H54 (cell line): Measurements from ENCODE around the gene CALR.
A peak's percentile ranks its signal among the peaks of the same experiment; 100 is the strongest.
"Not testable (repeated sequence)": the region's sequence is repeated elsewhere in the genome, so short reads cannot be mapped to it uniquely, and the experiment has no call there.

Source experiments
- DNase-seq: peaks from one replicate; pipeline ENCODE4 v3.0.0; 2011; ENCODE audit warnings: low spot score, mixed read lengths; ENCODE audit not compliant: insufficient read length
- FAIRE-seq: peaks from 3 replicates; lab custom pipeline; 2011; peaks lifted over from hg19 to GRCh38; lab: Jason Lieb, UNC
- POLR2A ChIP-seq: IDR thresholded peaks from 2 replicates; pipeline ENCODE4 v1.6.1; 2011; ENCODE audit warnings: low read depth, mild to moderate bottlenecking, low read length

The CALR gene

DNA sequence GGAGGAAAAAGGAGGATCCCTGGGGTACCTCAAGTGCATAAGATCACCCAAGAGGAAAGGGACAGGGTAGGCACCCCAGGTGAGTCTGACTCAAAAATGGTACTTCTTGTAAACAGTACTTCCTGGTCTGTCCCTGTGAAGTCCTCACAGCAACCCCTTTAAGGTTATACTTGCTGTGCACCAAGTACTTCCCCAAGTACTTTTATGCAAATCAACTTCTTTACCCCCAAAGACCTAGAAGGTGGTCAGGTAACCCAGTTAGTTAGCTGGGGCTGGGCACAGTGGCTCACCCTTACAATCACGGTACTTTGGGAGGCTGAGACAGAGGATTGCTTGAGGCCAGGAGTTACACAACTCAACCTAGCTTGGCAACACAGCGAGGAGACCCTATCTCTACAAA, 2.5 kb downstream of the CALR start:
- no peak for TF ChIP-seq POLR2A
- no peak for FAIRE-seq
- no peak for DNase-seq

DNA sequence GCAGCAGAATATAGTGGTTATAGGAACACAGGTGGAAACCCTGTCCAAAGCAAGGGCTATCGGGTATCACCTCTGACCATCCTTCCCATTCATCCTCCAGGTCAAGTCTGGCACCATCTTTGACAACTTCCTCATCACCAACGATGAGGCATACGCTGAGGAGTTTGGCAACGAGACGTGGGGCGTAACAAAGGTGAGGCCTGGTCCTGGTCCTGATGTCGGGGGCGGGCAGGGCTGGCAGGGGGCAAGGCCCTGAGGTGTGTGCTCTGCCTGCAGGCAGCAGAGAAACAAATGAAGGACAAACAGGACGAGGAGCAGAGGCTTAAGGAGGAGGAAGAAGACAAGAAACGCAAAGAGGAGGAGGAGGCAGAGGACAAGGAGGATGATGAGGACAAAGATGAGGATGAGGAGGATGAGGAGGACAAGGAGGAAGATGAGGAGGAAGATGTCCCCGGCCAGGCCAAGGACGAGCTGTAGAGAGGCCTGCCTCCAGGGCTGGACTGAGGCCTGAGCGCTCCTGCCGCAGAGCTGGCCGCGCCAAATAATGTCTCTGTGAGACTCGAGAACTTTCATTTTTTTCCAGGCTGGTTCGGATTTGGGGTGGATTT, 5.1 kb downstream of the CALR start:
- TF ChIP-seq POLR2A = no peak
- FAIRE-seq = no peak
- no peak for DNase-seq

DNA sequence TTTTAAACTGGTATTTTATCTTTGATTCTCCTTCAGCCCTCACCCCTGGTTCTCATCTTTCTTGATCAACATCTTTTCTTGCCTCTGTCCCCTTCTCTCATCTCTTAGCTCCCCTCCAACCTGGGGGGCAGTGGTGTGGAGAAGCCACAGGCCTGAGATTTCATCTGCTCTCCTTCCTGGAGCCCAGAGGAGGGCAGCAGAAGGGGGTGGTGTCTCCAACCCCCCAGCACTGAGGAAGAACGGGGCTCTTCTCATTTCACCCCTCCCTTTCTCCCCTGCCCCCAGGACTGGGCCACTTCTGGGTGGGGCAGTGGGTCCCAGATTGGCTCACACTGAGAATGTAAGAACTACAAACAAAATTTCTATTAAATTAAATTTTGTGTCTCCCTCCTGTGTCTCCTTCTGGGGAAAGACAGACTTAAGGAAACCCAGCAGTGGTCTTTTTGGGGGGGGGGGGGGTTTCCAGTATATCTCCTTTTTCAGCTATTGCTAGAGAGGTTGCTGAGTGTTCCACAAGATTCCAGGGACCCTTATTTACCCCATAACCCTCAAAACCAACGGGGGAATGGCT, 5.8 kb downstream of the CALR start:
- TF ChIP-seq POLR2A = no peak
- no peak for FAIRE-seq
- no peak for DNase-seq

DNA sequence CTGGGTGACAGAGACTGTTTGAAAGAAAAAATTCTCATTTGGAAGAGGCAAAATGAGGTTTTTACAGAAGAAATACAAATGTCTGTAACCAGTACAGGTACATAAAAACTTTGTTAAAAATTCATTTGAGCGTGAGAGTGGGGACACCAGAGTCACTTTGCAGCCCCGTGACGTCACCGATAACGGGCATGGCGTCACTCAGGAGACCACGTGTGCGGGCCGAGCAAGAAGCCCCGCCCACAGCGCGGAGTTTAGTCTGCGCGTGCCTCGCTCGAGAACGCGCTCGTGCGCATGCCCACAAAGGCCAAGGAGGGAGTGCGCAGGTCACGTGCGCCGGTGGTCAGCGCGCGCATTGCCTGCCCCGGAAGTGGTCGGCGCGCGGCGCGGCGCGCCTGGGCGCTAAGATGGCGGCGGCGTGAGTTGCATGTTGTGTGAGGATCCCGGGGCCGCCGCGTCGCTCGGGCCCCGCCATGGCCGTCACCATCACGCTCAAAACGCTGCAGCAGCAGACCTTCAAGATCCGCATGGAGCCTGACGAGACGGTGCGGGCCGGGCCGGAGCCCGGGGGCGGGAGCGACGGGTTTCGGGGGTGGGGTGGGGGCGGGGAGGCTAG, 7.2 kb downstream of the CALR start, which contains the start of gene RAD23A:
Gene RAD23A (plus strand): TSS at position 384 of the 613 bp plus-strand sequence. CDS start 87 bp downstream, at position 471.
- TF ChIP-seq POLR2A = peak; percentile 88
- FAIRE-seq (peak; percentile 27), DNase-seq (peak; percentile 81)

DNA sequence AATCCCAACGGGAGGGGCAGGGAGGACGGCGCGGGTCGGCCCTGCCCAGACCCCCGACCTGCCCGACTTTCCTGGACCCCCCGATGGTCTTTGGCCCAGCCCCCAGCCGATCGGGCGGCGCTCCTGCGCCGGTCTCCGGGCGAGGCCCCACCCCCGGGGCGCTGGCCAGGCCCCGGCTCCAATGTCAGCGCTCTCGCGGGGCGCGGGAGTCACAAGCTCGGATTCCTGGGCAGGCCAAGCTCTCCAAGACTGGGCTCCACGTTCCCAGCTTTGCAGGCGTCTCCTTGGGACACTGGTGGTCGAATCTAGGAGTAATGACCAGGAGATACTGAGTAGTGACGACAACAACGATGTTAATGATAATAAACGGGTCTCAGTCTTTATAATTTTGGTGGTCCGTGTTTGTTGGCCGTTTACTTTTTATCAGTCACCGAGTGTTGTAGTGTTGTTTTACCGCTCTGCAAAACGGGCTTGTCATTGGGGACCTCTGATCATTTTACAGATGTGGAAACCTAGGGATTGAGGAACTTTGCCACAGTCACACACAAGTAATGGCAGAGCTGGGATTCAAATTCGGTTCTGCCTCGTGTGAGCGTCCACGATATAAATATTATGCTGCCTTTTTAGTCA, 7.8 kb downstream of the CALR start:
- peak; percentile 41; the same call in 1 of the 2 replicates for TF ChIP-seq POLR2A
- FAIRE-seq (no peak), DNase-seq (no peak)

DNA sequence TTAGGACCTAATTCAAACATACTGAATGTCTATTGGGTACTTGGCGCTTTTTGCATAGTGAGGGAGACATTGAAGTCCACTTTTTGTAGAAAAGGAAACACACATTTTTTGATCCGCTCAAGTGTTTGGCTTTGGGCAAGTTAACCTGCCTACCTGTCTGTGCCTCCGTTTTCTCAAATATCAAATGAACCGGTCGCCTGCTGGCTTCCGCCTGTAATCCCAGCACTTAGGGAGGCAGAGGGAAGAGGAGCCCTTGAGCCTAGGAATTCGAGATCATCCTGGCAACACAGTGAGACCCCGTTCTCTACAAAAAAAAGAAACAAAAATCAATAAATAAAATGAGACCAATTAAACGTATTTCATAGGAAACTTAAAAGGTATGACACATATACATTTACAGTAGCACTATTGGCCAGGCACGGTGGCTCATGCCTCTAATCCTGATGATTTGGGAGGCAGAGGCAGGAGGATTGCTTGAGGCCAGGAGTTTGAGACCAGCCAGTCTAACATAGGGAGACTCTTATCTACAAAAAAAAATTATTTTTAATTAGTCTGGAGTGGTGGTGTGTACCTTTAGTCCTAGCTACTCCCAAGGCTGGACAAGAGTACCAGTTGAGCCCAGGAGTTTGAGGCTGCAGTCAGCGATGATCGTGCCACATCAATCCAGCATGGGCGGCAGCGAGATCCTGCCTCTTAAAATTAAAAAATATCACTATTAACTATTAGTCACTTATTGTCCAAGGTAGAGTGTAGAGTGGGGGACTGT, 8.5 kb downstream of the CALR start:
- FAIRE-seq (no peak), DNase-seq (no peak)
- no peak for TF ChIP-seq POLR2A

DNA sequence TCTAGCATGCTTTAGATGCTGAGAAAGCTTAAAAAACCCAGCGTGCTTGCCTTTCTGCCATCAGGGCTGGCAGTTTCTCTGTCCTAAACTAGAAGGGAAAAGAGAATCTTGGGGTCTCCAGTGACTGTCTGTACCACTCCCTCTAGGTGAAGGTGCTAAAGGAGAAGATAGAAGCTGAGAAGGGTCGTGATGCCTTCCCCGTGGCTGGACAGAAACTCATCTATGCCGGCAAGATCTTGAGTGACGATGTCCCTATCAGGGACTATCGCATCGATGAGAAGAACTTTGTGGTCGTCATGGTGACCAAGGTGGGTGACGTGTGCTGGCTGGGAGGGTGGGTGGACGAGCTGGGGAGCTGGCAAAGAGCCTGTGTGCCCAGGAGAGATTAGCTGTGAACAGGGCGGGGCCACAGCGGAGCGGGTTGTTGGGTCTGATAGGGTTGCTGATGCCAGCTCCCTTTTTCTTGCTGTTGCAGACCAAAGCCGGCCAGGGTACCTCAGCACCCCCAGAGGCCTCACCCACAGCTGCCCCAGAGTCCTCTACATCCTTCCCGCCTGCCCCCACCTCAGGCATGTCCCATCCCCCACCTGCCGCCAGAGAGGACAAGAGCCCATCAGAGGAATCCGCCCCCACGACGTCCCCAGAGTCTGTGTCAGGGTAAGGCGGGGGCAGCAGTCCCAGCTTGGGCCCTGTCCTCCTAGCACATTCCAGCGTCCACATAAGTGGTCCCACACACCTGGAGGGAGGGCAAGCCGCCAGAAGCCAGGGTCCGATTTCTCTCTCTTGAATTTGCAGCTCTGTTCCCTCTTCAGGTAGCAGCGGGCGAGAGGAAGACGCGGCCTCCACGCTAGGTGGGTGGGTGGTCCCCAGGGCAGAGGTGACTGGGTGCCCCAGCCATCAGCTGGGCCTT, 9.5 kb downstream of the CALR start:
- FAIRE-seq (no peak), DNase-seq (no peak)
- TF ChIP-seq POLR2A = no peak

DNA sequence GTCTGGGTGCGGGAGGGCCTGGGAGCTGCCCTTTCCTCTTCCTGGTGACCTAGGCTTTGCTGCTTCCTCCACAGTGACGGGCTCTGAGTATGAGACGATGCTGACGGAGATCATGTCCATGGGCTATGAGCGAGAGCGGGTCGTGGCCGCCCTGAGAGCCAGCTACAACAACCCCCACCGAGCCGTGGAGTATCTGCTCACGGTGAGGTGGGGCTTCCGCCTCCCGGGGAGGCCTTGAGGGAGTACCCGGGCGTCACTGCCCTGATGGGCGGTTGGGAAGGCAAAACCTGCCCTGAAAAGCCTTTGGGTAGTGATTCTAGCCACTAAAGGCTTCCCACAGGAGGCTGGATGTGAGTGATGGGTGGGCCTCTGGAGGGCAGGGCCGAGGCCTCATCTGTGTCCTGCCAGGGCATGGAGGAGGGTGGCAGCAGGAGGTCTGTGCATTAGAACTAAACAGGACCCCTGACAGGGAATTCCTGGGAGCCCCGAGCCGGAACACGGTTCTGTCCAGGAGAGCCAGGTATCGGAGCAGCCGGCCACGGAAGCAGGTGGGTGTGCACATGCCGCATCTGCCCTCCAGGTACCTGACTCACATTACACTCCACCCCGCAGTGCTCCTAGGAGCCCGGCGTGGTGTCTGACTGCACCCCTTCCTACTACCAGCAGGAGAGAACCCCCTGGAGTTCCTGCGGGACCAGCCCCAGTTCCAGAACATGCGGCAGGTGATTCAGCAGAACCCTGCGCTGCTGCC, 10.4 kb downstream of the CALR start:
- FAIRE-seq = no peak
- DNase-seq = no peak
- no peak for TF ChIP-seq POLR2A

DNA sequence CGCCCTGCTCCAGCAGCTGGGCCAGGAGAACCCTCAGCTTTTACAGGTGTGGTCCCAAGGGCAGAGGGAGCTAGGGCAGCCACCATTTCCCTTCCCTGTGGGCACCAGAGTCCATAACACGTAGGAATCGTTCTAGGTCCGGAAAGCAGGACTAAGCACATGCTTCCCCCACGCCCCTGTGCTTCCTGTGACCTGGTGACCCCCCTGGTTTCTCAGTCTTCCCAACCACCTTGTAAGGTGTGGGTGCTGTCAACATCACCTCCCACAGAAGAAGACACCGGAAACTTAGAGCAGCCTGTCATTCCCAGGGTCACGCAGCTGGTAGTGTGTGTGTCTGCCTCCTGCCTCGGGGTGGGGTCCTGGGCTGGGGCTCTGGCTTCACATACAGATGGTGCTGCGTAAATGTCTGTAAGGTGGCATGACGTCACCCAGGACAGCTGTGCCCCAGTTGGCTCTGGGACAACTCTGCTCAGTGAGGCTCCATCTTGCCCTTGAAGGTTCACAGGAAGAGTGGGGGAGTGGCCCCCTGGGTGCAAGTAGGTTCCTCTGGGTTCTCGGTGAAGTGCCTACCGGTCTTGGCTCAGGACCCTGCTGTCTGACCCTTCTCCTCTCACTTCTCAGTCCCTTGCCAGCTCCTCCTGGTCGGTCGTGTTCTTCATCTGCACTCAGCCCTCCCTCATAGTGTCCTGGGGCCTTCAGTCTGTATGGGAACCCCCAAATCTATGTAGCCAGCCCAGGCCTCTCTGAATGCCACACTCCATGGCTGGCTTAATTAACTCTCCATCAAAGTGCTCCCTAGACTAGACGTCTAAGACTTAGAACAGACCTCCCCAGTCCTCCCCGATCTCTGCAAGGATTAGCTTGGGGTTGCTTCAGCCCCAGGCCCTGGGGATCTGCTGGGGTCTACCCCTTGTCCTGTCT, 11.2 kb downstream of the CALR start:
- no peak for DNase-seq
- TF ChIP-seq POLR2A = no peak
- no peak for FAIRE-seq

DNA sequence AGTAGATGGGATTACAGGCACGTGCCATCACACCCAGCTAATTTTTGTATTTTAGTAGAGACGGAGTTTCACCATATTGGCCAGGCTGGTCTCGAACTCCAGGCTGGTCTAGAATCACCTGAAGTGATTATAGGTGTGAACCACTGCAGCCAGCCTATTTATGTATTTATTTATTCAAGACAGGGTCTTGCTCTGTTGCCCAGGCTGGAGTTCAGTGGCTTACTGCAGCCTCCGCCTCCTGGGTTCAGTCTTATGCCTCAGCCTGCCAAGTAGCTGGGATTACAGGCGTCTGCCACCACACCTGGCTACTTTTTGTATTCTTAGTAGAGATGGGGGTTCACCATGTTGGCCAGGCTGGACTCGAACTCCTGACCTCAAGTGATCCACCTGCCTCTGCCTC, 13.6 kb downstream of the CALR start:
- not testable (repeated sequence) for FAIRE-seq, DNase-seq

DNA sequence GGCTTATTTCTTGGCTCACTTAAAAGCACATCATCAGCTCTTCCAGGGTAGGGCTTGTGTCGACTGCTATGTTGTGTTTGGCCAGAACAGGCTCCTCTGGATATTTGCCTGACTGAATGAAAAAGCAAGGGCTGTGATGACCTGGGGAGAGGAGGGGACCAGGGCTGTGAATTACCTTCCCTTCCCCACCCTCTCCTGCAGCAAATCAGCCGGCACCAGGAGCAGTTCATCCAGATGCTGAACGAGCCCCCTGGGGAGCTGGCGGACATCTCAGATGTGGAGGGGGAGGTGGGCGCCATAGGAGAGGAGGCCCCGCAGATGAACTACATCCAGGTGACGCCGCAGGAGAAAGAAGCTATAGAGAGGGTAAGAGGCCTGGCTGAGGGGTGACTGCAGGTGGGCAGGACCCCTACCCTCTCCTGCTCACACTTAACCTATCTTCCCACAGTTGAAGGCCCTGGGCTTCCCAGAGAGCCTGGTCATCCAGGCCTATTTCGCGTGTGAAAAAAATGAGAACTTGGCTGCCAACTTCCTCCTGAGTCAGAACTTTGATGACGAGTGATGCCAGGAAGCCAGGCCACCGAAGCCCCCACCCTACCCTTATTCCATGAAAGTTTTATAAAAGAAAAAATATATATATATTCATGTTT, 14.2 kb downstream of the CALR start:
- no peak for FAIRE-seq
- no peak for DNase-seq
- no peak for TF ChIP-seq POLR2A
